C4-2B (cell line): ENCODE measurements around the gene RNPS1.

Experiments used
- H3K27ac ChIP-seq: fragments of 450-650 bp; 2 replicates; pipeline ENCODE4 v1.5.1; 2017
- ZFX ChIP-seq: fragments of 450-650 bp; IDR thresholded peaks from 2 replicates; pipeline ENCODE4 v1.6.1; 2017
- TF ChIP-seq, protein P1 (sequence below): fragments of 450-650 bp; conservative IDR thresholded peaks from 2 replicates; pipeline ENCODE4 v1.5.1; 2017; ENCODE audit warnings: mild to moderate bottlenecking

RNPS1 gene

GRCh38 chr16:2208308-2208707 is 59.6 kb downstream of the RNPS1 start:
- no peak overlapping the region for H3K27ac ChIP-seq
- TF ChIP-seq, protein P1, sequence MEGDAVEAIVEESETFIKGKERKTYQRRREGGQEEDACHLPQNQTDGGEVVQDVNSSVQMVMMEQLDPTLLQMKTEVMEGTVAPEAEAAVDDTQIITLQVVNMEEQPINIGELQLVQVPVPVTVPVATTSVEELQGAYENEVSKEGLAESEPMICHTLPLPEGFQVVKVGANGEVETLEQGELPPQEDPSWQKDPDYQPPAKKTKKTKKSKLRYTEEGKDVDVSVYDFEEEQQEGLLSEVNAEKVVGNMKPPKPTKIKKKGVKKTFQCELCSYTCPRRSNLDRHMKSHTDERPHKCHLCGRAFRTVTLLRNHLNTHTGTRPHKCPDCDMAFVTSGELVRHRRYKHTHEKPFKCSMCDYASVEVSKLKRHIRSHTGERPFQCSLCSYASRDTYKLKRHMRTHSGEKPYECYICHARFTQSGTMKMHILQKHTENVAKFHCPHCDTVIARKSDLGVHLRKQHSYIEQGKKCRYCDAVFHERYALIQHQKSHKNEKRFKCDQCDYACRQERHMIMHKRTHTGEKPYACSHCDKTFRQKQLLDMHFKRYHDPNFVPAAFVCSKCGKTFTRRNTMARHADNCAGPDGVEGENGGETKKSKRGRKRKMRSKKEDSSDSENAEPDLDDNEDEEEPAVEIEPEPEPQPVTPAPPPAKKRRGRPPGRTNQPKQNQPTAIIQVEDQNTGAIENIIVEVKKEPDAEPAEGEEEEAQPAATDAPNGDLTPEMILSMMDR, result no peak
- TF ChIP-seq ZFX, result no peak

DNA sequence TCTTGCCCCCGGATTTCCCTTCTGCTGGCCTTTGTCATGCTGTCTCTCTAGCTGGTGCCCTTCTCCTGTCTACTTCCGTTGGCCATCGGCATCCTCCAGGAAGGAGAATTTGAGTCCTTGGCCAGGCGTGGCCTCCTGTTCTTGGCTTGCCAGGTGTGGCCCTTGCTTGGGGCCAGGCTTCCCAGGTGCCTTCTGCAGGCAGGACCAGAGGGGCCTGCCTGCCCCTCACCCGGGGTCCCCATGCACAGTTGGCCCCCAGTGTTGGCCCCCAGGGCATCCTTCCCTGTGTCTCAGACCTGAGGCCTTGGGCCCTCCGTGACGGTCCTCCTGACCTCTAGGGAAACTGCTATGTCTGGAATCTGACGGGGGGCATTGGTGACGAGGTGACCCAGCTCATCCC is 60.1 kb downstream of the RNPS1 start:
- H3K27ac ChIP-seq, result no peak overlapping the region; the same call in 1 of the 2 replicates
- TF ChIP-seq ZFX, result no peak
- TF ChIP-seq, protein P1, result no peak

DNA sequence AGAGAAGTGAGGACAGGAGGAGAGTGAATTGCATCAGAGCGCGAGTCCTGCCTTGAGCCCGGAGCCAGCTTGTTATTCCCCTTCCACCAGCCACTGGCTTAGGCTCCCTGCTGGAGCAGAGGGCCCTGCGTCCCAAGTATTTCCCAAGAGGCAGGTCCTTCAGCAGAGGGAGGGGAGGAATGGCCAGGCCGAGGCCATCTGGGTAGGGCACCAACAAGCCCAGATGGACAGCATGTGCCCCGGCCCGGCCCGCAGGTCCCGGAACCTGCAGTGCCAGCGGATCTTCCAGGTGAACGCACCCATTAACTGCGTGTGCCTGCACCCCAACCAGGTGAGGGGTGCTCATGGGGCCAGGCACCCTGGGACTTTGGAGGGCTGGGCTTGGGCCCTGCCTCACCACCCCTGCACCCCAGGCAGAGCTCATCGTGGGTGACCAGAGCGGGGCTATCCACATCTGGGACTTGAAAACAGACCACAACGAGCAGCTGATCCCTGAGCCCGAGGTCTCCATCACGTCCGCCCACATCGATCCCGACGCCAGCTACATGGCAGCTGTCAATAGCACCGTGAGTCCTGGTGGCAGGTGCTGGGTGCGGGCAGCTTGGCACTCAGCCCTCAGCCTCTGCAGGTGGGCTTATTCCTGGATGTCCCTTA is 61.0 kb downstream of the RNPS1 start:
- H3K27ac ChIP-seq, result peak overlapping the region; percentile 92
- TF ChIP-seq, protein P1, result no peak
- no peak for TF ChIP-seq ZFX

DNA sequence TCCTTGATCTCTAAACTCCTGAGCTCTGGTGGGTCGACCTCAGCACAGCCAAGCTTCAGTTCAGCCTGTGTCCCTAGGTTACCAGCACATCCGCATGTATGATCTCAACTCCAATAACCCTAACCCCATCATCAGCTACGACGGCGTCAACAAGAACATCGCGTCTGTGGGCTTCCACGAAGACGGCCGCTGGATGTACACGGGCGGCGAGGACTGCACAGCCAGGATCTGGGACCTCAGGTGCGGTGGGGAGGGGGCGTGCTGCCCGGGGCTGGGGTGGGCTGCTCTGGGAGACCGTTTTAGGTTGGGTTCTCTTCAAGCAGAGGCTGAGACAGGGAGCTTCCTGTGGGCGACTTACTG is 61.5 kb downstream of the RNPS1 start:
- TF ChIP-seq, protein P1, result no peak
- TF ChIP-seq ZFX, result no peak
- H3K27ac ChIP-seq, result peak overlapping the region; percentile 92

DNA sequence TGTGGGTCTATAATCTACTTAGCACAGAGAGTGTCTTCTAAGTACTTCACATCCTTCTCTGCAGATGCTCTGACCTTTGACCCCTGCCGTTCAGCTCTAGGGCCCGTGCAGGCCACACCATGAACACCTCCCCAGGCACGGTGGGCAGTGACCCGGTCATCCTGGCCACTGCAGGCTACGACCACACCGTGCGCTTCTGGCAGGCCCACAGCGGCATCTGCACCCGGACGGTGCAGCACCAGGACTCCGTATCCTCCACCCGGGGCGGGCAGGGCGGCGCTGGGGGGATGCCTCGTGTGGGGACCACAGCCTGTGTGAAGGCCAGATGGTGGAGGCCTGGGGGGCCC is 62.0 kb downstream of the RNPS1 start:
- H3K27ac ChIP-seq, result peak overlapping the region; percentile 92
- TF ChIP-seq, protein P1, result no peak; the same call in 1 of the 2 replicates
- TF ChIP-seq ZFX, result no peak

DNA sequence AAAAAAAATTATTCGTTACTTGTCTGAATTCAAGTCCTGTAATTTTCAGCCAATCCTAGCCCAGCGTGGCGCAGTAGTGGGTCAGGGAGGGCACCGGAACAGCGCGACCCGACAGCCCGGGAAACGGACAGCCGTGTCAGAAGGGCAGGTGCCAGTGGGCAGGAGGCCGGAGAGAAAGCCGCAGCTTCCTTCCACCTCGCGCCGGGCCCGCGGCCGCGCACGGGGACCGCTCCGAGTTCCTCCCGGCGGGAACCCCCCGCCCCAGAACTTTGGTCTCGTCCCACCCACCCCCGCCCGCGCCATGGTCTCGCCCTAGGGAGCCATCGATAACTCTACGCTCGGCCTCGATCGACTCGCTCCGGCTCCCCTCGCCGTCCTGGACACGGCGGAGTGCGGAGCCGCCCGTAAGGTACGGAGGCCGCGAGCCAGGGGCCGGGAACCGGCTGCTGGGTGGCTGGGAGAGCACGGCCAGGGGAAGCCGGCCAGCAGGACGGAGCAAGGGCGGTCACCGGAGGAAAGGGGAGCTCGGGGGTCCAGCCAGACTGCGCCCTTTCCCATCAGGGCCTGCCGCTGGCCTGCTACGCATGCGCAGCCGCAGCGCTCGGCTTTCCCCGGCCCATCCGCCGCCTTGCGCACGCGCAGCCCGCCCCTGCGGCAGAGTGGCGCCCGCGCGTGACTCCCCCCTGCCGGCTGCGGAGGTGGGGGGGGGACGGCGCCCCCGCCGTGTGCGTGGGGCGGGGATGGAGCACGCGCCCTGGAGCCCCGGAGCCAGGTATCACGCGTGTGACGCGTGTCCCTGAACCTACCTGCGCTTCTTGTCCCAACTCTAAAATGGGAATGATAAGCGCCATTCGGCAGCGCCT is 62.6 kb downstream of the RNPS1 start, which contains the start of gene MLST8:
Gene MLST8, plus strand, starts transcription at position 351 of the 863 bp plus-strand sequence. CDS start 632 bp downstream, outside the sequence.
- peak; percentile 94 for TF ChIP-seq ZFX
- TF ChIP-seq, protein P1, result no peak; the same call in 1 of the 2 replicates
- H3K27ac ChIP-seq, result peak within 1 kb of the TSS; percentile 92
